DMS53 treated with DMSO at 0.1 percent for 48 hours (cell line): ENCODE measurements around the gene SYNDIG1.

Source experiments
- DNase-seq: peaks from one replicate; lab custom pipeline; 2025; ENCODE audit not compliant: unreplicated experiment; lab: John Stamatoyannopoulos, UW

Gene SYNDIG1

DNA sequence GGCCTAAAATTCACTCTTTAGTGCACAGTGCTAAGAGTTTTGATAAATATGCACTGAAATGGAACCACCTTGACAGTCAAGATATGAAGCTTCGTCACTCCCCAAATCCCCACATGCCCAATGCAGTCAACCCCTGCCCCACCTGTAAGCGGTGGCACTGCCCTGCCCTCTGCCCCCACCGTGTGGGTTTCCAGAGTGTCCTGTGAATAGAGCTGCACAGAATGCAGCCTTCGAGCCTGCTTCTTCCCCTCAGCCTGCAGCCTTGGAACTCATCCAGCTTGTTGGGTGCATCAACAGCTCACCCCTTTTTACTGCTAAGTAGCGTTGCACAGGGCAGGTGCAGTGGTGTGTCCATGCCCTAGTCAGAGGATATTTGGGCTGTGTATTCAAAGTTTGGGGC is 216.3 kb downstream of the SYNDIG1 start:
- no peak for DNase-seq

DNA sequence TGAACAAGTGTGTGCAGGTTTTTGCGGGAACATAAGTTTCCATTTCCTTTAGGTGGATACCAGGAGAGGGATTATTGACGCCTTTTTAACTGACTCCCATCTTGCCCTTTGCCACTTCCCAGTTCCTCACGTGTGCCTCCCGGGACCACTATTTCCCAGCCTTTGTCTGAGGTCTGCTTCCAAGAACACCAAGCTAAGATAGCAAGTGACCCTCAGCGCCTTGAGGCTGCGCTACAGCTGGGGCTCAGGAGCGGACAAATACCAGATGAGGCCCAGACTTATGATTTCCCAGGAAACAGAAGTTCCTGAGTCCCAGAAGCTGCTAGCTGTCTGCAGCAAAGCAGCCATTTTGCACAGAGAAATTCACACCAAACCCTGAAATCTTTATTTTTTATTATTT is 216.7 kb downstream of the SYNDIG1 start:
- no peak for DNase-seq

DNA sequence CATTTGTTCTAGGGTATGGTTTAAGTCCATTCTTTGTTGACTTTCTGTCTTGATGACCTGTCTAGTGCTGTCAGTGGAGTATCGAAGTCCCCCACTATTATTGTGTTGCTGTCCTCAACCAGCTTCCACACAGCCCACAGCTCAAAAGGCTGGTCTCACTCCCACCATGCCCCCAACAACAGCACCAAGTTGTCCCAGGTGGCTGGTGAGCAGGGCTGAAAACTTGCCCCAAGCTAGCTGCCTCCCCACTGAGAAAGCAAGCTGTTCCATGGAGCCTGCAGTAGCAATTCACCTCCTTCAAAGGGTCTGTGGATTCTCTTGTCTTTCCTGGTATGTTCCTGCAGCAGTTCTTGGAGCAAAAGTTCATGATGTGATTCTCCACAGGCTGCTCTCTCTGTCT is 221.0 kb downstream of the SYNDIG1 start:
- no peak for DNase-seq

DNA sequence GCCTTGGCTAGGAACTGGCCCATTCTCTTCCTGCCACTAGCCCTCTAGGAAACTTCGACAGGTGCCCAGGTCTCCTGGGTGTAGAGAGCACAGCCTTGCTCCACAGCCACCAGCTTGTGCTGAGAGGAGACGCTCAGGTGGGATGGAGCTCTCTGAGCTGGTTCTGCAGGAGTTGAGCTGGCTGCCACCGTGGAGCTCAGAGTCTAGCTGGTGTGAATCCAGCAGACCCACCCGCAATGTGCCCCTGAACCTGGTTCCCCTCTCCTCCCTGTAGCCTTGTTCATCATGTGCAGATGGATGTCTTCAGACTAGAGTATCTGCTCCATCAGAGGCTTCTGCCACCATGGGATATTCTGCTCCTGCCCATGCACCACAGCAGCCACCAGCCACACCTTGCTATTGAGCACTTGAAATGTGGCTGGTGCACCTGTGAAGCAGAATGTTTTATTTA is 222.5 kb downstream of the SYNDIG1 start:
- no peak for DNase-seq

DNA sequence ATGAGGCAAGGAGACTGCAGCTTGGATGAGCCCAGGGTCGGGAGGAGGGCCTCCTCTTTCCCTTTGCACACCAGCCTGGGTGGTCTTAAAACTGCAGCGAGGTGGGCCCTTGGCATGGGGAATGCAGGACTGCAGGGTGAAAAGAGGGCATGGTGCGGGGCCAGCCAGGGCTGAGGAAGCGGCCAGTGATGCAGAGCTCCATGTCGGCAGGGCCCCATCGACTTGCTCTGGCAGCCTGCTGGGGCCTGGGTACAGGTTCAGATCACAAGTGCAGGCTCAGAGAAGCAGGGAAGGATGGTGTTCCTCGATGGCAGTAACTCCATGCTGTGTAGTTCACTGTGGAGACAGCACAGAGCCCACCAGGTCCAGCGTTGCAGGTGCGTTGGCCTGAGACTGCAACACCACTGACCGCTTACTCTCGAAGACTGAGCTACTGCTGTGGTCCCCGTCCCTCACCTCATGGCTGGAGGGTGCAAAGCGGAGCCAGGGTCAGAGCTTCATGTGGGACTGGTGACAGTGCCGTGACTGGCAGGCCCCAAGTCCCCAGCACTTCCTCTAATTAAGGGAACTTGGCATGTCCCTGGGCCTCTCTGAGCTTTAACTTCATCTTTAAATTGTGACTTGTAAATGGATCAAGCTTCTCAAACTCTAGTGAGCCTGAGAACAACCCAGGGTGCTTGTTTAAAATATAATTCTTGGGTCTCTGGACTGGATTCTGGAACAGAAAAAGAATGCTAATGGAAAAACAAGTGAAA is 223.2 kb downstream of the SYNDIG1 start:
- no peak for DNase-seq

DNA sequence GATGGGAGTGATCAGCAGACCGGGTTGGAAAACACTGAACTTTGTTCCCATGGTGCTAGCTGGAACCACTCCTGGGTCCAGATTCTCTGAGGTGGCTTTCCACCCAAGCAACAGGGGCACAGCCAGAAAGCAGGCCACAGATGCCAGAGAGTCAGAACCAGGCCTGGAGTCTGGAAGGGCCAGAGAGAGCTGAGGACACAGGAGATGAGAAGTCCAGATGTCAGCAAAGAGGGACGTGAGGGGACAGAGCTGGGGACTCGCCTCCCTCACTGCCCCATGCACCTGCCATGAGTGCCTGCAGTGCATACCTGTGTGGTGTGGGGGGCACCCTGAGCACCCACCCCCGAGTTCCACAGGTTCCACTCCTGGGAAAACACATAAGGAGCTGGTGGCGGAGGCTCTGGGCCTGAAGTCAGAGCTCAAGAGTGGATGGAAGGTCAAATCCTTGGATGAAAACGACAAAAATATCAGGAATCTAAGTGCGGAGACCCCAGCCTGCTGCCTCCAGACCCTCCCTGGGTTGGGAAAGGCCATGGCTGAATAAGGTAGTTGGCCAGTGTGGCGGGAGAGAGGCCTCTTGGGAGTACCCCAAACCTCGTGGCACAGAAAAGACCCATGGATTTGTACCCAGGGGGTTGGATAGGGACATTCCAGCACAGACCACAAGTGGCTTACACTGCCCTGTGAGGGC is 224.2 kb downstream of the SYNDIG1 start:
- DNase-seq, result no peak

DNA sequence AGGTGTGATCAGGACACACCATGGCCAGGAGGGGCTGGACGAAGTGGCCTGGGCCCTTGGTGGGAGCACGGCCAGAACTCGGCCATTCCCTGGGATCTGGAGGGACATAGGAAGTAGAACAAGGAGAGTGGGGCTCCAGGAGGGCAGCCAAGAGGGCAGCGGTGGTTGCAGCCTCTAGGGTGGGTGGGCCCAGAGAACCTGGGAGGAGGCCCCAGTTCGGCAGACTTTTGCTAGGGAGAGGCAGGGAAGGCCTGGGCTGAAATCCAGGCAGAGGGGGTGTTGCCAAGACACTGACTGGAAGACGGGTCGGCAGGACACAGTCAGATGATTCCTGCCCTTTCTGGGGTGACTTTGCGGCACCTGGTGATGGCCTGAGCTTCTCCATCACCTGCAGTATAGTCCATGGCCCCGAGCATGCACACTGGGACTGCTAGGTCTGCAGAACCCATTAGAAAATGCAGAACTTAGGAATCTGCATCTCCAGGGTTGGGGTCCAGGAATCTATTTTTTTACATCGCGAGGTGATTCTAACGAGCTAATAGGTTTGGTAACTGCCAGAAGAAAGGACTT is 224.8 kb downstream of the SYNDIG1 start:
- no peak for DNase-seq

DNA sequence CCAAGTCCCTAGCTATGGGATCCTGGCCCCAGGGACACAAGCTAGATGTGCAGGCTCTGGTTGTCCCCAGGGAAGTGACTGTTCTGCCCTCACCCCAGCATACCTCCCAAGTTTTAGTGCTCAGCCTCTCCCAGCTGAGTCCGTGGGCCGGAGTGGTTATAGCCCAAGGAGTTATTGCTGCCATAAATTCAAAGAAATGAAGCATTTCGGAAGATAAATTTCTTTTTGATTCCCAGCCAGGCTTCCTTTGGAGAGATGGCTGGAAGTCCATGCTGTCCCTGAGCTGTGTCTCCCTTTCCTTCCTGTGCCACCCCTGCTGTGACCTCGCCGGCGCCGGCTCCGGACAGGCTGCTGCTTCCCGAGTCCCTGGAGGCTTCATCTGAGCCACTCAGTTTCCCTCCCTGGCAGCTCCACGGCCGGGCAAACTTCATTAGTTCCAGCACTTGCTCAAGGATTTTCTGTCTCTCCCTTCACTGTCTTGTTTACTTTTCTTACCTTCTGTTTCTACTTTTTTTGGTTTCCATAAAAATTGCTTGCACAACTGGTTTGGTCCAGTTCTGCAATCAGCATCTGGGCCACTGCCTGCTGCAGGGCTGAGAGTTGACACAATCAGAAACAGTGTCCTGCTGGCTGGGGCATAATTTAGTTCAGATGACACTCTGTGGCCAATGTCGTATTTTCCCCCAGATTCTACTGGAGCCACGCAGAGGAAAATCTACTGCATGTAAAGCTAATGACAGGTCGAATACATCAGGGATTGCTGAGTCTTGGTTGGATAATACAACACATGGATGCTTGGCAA is 225.5 kb downstream of the SYNDIG1 start:
- DNase-seq, result no peak

DNA sequence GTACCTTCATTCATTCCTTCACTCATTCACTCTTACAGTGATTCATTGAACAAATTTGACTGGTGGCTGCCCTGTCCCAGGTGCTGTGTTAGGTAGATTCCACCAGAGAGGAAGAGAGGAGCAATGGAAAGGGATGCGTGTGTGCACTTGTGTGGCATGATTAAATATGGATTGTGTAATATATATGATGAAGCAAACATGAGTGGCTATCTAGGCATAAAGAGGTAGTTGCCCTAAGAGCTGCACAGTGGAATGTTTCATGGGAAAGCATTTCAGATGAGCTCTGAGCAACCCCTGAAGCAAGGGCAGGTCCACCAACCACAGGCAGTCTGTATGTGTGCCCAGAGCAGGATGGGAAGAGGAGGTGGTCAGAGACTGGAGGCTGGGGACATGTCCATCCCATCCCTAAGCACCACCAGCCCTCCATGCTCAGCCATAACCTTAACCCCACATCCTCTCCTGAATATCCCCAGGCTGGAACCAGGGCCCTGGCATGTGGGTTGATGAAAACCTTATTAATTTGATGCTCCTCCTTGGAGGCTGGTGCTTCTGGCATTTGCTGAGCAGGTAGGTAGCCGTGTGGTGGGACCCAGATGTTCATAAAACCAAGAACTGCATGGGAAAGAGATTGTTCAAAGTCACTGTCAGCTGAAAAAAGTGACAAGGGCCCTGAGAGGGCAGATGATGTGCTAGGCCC is 226.2 kb downstream of the SYNDIG1 start:
- DNase-seq, result no peak

DNA sequence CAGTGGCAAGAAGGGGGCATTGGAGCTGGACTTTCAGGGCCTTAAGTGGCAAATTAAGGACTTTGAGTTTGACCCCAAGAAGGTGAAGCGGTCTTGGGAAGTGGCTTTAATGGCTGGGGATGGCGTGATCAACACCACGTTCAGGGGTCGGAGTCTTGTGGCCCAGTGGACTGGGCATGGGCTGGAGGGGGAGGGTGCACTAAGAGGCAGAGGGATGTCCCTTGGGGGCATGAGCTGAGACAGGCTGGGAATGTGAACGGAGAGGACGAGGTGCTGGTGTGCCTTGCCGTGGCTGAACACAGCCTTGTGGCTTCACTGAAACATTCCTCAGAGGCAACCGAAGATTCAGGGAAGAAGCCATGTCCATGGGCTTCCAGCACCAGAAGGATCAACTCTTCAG is 227.0 kb downstream of the SYNDIG1 start:
- DNase-seq, result no peak

DNA sequence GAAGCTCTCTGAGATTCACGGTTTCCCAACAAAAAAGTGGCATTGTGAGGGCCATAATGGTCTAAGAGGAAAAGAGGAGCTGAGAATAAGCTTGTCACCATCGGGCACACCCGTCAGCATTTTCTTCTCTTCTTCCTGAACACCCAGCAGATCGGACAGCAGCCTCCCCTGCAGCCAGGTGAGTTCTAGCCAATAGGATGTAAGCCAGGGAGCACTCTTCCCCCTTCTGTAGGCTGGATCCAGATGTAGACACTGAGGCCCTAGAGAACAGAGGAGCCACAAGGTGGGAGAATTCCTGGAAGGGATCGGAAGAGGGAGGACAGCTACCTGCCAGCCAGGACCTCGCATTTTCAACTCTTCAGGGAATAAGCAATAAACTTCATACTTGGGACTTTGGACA is 228.0 kb downstream of the SYNDIG1 start:
- no peak for DNase-seq

DNA sequence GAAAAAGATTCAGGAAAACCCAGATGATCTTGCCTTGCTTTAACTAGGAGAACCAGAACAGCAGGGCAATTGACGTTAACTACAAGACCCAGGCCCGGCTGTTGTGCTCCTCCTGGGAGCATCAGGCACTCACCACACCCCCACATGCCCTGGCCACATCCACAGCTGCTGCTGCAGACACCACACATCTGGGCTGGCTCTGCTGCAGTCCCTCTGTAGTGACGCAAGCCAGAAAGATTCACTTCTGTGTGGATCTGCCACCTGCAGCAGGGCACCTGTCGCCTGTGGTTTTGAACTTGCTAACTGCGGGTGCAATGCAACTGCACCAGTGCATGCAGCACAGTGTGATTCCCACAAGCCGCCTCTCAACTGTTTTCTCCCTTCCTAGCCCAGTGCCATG is 228.8 kb downstream of the SYNDIG1 start:
- no peak for DNase-seq

DNA sequence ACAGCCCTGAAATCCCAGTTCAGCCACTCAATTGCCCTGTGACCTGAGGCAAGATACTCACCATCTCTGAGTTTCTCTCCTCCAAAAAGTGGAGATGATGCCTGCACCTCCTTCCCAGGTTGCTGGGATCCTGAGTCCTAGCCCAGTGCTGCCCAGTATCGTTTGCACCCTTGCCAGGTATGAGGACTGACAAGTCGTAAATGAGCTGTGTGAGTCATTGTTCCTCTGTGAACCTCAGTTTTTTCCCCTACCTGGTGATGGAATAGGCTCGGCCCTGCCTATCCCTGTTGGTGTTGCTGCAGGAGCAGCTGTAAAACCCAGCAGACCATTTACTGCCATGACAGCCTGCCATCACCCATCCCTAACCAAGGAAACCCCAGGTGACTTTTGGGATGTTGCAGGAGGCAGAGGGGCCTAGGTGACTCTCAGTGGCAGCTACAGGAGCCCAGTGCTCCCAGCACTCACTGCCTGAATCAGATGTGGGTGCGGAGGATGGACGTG is 229.3 kb downstream of the SYNDIG1 start:
- no peak for DNase-seq

DNA sequence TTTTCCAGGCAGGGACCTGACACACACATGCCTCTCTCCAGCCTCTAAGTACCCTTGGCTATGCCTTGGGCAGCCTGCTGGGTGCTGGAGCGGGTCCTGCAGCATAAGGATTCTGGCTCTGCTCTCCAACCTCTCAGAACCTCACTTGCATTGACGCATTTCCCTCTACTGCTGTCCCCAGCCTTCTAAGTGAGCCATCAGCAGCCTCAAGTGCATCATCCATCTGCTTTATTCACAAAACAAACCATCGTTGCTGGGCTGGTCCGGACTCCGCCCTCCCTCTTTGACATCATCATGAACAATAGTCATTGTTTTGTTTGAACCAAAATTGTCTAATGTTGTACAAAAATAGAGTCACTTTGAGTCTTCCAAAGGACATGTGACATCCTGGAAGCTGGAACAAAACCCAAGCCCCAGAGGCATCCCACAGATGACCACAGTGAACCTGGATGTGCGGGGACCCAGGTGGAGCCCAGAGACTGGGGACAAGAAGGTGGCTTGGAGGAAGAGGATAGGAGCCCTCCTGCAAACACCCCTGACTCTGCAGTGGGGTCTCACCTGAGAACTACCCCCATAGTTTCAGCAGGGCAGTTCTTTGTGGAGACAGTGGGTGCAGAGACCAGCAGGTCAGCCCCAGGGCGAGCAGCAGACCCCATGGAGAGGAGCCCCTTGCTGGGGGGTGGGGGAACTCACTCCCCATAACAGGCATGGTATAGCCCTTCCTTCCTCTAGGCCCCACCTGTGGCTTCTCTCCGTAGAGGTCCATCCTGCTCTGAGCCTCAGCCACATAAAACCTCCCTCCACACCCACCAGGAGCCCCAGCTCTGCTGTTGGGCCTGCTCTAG is 230.1 kb downstream of the SYNDIG1 start:
- no peak for DNase-seq

DNA sequence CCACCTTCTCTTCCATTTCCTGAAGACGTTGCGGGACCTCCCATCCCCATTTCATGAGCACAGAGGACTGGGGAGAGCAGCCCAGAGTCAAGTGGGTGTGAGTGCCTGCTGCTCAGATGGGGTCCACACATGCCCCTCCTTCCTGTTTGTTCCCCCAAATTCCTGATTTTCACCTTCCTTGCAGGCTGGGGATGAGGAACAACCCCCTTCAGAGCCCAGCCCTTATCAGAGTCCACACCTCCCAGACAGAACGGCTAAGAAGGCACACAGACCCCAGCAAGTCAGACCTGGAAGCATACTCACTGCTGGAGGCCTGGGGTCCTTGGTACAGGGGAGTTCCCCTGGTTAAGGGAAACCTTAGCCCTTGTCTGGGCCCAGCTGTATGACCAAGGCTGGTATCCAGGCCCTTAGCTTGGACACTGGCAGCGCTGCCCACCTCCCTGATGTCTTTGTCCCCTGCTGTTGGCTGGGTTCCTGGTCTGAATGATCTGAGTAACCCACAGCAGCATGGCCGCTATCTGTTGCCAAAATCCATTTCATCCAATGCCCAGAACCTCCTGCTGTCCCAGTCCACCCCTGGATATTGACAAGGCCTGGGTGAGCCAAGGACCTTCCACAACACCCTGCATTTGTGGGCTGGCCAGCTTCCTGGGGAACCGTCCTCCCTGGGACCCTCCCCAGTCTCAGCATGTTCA is 230.9 kb downstream of the SYNDIG1 start:
- DNase-seq, result no peak

DNA sequence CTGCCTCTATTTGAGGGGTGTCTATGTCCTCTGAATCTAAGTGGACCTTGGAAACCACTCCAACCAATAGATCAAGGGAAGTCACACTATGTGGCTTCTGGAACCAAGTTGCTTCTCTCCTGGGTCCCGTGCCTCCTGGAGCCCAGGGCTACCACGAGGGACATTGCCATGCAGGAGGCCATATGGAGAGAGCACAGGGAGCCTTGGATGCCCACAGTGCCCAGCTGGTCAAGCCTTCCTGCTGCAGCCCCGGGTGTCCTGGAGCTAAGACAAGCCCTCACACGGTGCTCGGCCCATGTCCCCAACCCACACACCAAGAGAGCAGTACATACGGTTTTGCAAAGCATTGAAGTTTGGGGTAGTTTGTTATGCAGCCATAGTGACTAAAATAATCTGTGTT is 231.6 kb downstream of the SYNDIG1 start:
- no peak for DNase-seq

DNA sequence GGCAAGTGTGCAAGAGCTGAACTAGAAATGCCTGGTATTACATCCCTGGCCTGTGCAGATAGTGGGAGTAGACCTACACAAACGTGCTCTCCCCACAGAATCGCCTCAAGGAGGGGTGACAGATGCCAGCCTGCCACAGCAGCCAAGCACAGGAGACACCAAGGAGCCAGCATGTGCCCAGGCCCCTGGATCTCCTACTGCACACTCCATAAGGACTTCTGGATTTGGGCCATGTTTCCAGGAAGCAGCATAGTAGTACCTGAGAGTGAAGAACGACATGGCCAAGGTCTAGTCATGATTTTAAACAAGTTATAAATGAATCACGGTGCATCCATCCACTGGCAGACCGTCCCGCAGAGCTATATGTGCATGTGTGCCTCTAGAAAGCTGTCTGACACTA is 232.2 kb downstream of the SYNDIG1 start:
- DNase-seq, result no peak

DNA sequence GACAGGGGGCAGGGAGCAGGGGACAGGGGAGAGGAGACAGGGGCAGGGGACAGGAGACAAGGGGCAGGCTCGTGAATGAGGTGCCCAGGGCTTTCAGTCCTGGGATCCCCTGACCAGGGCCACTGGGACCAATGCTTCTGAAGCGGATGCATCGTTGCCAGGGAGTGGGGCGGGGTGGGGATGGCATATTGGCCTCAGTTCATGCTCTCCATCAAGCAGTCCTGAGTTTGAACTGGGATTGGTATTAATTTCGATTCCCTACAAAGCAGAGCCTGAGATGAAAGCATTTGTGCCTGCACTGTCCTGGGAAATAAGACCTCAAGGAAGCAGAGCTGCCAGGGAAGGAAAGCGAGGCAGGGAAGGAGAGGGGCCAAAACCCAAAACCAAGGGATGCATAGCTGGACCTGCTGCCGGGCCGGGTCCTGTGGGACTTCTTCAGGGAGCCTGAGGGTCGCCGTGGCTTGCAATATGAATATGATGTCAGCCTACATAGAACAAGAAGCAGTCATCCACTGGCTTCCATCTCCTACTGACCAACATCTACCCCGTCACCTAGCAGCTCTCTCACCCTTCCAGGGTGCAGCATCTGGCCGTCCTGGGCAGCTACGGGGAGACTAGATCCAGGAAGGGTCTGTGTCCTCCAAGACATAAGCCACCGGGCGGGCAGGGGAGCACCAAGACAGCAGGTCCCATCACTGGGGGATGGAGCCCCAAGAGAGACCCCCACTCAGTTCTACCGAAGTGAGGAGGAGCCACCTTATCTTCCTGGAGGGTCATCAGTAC is 233.3 kb downstream of the SYNDIG1 start:
- DNase-seq, result no peak

DNA sequence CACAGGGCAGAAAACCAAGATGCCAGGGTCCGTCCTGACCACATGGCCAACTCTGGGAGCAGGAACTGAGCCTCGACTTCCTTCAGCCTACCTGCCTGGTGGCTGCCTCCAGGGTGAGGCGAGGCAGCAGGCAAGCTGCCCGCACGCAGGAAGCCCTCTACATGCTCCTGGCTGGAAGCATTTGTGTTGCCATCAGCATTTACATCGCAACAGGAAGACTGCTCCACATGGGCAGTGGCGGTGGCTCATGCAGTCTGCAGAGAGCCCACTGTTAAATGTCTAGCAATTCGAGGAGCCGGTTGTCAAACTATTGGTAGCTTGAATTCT is 233.8 kb downstream of the SYNDIG1 start:
- no peak for DNase-seq
